ENCODE results near the gene FUOM.

Gene FUOM

DNA sequence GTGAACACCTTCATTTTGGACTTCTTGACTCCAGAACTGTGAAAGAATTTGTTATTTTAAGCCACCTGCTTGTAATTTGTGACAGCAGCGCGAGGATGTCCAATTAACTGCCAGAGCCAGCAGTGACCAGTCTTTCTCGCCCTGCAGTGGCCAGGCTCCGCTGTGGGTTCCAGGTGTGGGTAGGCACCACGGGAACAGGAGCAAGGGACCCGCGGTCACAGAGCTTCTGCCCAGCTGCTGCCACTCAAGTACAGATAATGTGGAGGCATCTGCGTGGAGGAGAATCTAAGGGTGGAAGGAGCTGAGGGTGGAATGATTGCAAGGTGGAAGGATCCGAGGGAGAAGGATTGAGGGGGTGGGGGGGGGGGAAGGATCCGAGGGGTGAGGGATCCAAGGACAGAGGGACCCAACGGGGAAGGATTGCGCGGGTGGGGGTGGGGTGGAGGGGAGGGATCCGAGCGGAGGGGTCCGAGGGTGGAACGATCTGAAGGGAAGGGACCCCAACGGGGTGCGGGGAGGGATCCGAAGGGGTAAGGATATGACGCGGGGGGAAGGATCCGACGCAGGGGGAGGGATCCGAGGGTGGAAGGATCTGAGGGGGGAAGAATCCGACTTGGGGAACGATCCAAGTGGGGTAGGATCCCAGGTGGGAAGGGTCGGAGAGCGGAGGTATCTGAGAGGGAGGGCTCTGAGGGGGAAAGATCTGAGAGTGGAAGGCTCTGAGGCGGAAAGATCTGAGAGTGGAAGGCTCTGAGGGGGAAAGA is 24.7 kb downstream of the FUOM start:
- H3K9me3 ChIP-seq (ENCODE audit: low read length), result no peaks in the 10 kb centered on the region
- H3K4me3 ChIP-seq (ENCODE audit: low read depth in 1 of 2, low read length in 2 of 2), result no peak overlapping the region
- no peak overlapping the region for H3K9ac ChIP-seq (ENCODE audit: low read length)
- peaks cover 13% of the 10 kb centered on the region for H3K4me1 ChIP-seq (ENCODE audit: insufficient read depth, low read length)
- no peaks in the 10 kb centered on the region for H3K36me3 ChIP-seq (ENCODE audit: insufficient read depth, low read length)
- peaks cover 50 to 83% of the 10 kb centered on the region in 2 donors for H3K27me3 ChIP-seq (ENCODE audit: control insufficient read depth in 1 of 2, insufficient read depth in 2 of 2, low read length in 2 of 2)
- H3K27ac ChIP-seq (ENCODE audit: low read depth, low read length), result no peak overlapping the region

DNA sequence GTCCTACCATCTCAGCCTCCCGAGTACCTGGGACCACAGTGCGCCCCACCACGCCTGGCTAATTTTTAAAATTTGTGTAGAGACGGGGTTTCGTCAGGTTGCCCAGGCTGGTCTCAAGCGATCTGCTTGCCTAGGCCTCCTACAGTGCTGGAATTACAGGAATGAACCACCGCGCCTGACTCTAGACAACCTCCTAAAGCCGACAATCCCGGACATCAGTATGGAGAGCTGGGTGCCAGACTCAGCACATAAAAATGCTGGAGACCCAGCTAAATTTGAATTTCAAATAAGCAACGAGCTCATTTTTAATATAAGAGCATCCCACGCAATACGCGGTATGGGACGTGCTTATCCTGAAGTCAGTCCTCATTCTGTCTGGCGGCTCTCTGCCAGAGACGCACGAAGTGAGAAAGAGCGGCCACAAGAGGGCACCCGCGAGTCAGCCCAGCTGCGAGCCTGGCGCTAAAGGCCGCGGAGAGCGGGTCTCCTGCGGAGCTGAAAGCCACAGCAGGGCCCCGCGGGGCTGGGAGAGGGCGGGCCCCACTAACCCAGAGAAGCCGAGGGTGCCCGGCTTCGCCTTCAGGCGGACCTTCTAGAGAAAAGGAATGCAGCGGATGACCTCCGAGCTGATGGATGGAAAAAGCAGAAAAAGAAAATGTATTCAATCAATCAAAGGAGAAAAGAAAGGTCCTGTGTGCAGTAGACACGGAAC is 28.2 kb downstream of the FUOM start:
- Histone ChIP-seq H3K9ac (ENCODE audit: low read length) (no peak overlapping the region), H3K36me3 (ENCODE audit: insufficient read depth, low read length) (no peaks in the 10 kb centered on the region), H3K9me3 (ENCODE audit: low read length) (no peaks in the 10 kb centered on the region), H3K27ac (ENCODE audit: low read depth, low read length) (no peak overlapping the region), H3K27me3 (ENCODE audit: control insufficient read depth in 1 of 2, insufficient read depth in 2 of 2, low read length in 2 of 2) (peaks cover 54 to 83% of the 10 kb centered on the region in 2 donors), H3K4me1 (ENCODE audit: insufficient read depth, low read length) (peaks cover 12% of the 10 kb centered on the region), H3K4me3 (ENCODE audit: low read depth in 1 of 2, low read length in 2 of 2) (peak overlapping the region; percentile 32 to 39)

DNA sequence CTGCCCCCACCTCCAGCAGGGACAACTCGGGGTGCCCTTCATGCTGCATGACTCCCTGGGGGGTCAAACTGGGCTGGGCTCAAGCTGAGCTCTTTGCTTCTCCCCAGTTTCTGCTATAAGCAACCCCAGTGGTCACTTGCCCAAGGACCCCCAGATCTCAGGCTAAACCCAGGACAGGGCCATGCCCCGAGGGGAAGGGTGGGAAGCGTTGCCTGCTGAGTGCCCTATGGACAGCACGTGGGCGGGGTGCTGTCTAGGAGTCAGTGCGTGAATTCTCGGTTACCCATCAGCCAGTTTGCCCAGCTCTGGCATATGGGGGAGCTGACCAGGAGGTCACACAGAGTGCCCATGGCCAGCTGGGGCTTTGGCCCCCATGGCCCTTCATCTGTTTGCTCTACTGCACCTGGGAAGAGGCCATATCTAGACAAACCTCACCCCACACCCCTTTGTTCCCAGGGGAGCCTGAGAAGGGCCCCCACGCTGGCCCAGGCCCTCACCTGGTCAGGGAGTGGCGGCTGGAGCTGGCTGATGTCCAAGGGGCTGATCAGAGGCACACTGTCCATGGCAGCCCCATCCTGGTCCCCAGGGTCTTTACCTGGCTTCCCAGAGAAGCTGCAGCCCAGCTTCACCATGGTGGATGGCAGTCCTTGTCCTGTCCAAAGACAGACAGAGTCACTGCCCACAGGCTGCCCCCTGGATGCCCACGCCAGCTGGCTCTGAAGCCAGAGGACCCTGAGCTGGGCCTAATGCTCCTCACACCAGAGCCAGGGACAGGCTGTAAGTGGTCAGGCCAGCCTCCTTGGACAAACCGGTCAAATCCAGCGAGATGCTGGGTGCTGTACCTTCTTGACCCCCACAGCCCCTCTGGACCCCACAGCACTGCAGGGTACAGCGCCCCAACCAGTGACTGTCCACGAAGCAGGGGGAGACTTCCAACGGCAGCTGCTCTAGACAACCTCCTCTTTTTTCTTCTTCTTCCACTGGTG is 29.2 kb downstream of the FUOM start:
- Histone ChIP-seq H3K27ac (ENCODE audit: low read depth, low read length) (no peak overlapping the region), H3K36me3 (ENCODE audit: insufficient read depth, low read length) (no peaks in the 10 kb centered on the region), H3K9me3 (ENCODE audit: low read length) (no peaks in the 10 kb centered on the region), H3K9ac (ENCODE audit: low read length) (no peak overlapping the region), H3K27me3 (ENCODE audit: control insufficient read depth in 1 of 2, insufficient read depth in 2 of 2, low read length in 2 of 2) (peaks cover 54 to 80% of the 10 kb centered on the region in 2 donors), H3K4me3 (ENCODE audit: low read depth in 1 of 2, low read length in 2 of 2) (no peak overlapping the region), H3K4me1 (ENCODE audit: insufficient read depth, low read length) (peaks cover 12% of the 10 kb centered on the region)

DNA sequence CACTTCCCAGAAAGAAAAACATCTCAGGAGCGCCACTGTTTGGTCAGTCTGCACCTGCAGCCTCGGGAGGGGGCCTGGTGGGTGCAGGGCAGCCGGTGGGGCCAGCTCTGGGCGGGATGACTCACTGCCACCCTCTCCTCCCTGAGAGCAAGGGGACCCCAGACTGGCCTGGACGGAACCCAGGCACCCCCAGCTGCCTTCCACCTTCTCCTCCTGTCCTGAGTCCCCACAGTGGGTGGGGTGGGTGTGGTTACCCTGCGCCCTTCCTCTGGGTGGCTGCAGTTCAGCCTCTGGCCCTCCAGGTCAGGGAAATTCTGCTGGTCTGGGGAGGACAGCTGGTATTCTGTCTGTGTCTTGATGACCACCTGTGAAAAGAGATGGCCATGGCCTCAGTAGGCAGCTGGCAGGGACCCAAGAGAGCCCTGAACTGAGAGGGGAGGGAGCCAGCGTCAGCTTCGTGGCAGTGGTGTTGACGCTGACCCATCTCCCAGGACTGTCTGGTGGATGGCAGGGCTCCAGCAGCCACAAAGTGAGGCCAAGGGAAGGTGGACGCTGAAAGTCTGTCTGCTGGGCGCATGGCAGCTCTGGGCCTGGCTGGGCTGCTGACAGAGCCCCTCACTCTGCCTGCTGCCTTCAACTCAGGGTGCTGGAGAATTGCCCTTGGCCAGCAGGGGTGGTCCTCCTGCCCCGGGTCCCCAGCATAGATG is 30.0 kb downstream of the FUOM start:
- peaks cover 53 to 78% of the 10 kb centered on the region in 2 donors for H3K27me3 ChIP-seq (ENCODE audit: control insufficient read depth in 1 of 2, insufficient read depth in 2 of 2, low read length in 2 of 2)

DNA sequence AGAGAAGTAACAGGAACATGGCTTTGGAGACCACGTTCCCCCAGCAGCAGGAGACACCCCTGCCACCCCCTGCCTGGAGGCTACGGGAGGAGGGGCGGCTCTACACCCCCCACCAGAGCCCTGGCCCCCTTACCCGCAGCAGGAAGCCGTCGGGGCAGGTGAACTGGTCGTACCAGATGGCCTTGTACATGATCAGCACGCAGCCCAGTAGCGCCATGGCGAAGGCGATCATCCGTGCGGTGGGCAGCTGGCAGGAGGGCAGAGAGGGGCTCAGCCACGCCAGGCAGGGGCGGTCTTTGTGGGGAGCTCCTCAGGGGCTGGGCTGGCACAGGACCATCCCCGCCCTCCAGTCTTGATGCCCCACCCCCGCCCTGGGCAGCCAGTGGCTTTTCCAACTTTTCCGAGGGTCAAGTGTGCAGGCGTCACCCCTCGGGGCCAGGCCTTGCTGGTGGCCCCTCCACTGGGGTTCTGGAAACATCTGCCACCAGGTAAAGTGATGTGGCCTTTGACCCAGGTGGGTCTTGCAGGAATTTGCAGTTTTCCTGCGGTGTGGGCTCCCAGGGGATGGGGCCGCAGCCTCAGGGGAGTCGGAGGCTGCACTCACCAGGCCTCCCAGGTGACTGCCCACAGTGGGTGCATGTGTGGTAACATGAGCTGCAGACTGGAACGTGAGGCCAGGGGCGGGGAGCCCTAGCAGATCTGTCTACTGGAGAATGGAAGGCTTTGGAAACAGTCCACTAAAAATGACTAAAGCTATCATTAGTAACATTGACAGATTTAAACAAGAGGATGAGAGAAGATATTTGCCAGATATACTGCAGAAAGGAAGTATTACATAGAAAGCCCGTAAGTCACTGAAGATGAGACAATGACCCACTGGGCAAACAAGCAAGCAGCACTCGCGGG is 30.8 kb downstream of the FUOM start:
- Histone ChIP-seq H3K4me1 (ENCODE audit: insufficient read depth, low read length) (peaks cover 12% of the 10 kb centered on the region), H3K27ac (ENCODE audit: low read depth, low read length) (no peak overlapping the region), H3K9ac (ENCODE audit: low read length) (no peak overlapping the region), H3K4me3 (ENCODE audit: low read depth in 1 of 2, low read length in 2 of 2) (no peak overlapping the region), H3K9me3 (ENCODE audit: low read length) (no peaks in the 10 kb centered on the region), H3K36me3 (ENCODE audit: insufficient read depth, low read length) (no peaks in the 10 kb centered on the region), H3K27me3 (ENCODE audit: control insufficient read depth in 1 of 2, insufficient read depth in 2 of 2, low read length in 2 of 2) (peaks cover 44 to 70% of the 10 kb centered on the region in 2 donors)

More for the DNA sequence above, 30.0 kb downstream of the FUOM start:
- H3K9ac ChIP-seq (ENCODE audit: low read length), result no peak overlapping the region
- no peak overlapping the region for H3K27ac ChIP-seq (ENCODE audit: low read depth, low read length)
- H3K36me3 ChIP-seq (ENCODE audit: insufficient read depth, low read length), result no peaks in the 10 kb centered on the region
- no peaks in the 10 kb centered on the region for H3K9me3 ChIP-seq (ENCODE audit: low read length)
- peaks cover 12% of the 10 kb centered on the region for H3K4me1 ChIP-seq (ENCODE audit: insufficient read depth, low read length)
- no peak overlapping the region for H3K4me3 ChIP-seq (ENCODE audit: low read depth in 1 of 2, low read length in 2 of 2)

DNA sequence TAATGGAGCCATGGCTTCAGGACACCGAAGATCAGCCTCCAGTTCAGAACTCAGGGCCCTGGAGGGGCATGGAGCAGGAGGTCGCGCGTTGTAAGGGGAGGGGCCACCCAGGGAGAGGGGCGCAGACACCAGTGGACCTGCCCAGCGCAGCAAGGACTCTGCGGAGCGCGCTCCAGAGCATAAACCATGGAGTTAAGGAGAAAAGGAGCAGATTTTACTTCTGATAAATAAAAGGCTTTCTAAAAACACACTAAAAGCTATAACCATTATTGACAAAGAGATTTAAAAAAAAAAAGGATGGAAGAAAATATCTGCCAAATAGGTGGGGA is 31.6 kb downstream of the FUOM start:
- H3K9me3 ChIP-seq (ENCODE audit: low read length), result no peaks in the 10 kb centered on the region
- no peaks in the 10 kb centered on the region for H3K36me3 ChIP-seq (ENCODE audit: insufficient read depth, low read length)
- H3K9ac ChIP-seq (ENCODE audit: low read length), result no peak overlapping the region
- H3K4me3 ChIP-seq (ENCODE audit: low read depth in 1 of 2, low read length in 2 of 2), result peak overlapping the region in 1 of 2 donors; percentile 26
- H3K27ac ChIP-seq (ENCODE audit: low read depth, low read length), result no peak overlapping the region
- H3K4me1 ChIP-seq (ENCODE audit: insufficient read depth, low read length), result peaks cover 12% of the 10 kb centered on the region
- peaks cover 40 to 62% of the 10 kb centered on the region in 2 donors for H3K27me3 ChIP-seq (ENCODE audit: control insufficient read depth in 1 of 2, insufficient read depth in 2 of 2, low read length in 2 of 2)

DNA sequence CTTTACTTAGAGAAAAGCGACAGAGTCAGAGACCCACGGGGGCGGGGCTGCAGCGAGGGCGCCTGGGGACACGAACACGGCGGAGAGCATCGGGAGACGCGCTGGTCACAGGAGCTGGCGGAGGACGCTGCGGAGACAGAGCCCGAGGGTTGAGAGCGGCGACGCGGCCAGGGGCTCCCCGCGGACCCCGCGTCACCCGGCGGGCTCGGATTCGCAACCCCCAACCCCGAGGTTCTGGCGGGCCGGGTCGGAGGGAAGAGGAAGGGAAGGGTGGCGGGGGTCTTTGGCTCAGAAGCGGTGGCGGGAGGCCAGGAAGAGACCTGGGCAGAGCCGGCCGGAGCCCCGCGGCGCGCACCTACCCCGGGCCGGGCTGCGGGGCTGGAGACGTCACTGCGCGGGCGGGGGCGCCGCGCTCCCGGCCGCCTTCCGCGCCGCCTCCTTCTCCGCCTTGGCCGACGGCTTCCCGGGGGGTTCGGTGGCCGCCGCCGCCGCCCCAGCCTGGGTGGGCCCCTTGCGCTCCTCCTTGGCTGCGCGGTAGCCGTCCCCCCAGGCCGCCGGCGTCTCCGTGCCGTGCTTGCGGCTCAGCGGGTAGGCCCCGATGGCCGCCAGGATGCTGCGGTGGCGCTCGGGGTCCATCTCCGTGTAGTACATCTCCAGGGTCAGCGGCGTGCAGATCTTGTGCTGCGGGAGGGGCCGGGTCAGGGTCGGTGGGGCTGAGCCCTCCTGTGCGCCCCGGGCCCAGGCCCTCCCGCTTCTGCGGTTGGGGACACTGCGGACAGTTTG is 32.2 kb downstream of the FUOM start:
- H3K36me3 ChIP-seq (ENCODE audit: insufficient read depth, low read length), result no peaks in the 10 kb centered on the region
- H3K4me3 ChIP-seq (ENCODE audit: low read depth in 1 of 2, low read length in 2 of 2), result peak overlapping the region in 1 of 2 donors; percentile 26
- H3K9me3 ChIP-seq (ENCODE audit: low read length), result no peaks in the 10 kb centered on the region
- no peak overlapping the region for H3K9ac ChIP-seq (ENCODE audit: low read length)
- peaks cover 12% of the 10 kb centered on the region for H3K4me1 ChIP-seq (ENCODE audit: insufficient read depth, low read length)
- no peak overlapping the region for H3K27ac ChIP-seq (ENCODE audit: low read depth, low read length)
- H3K27me3 ChIP-seq (ENCODE audit: control insufficient read depth in 1 of 2, insufficient read depth in 2 of 2, low read length in 2 of 2), result peaks cover 36 to 56% of the 10 kb centered on the region in 2 donors

DNA sequence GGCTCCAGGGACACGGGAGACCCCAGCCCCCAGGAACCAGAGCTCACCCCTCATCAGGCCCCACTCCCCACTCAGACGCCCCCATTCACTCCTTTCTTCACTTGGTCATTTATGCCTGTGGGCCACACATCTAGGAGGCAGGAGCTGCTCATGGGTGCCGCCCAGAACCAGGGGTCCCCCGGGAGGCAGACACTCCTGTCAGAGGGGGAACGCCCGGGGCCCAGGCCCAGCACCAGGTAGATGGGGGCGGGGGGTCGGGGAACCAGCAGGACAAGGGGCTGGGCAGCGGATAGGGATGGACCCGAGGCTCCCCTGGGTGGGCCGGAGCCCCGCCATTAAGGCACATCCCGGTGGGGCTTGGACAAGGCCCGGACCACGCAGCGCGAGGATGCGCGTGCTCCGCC is 33.0 kb downstream of the FUOM start:
- H3K9me3 ChIP-seq (ENCODE audit: low read length), result no peaks in the 10 kb centered on the region
- H3K27ac ChIP-seq (ENCODE audit: low read depth, low read length), result no peak overlapping the region
- H3K4me3 ChIP-seq (ENCODE audit: low read depth in 1 of 2, low read length in 2 of 2), result no peak overlapping the region
- H3K4me1 ChIP-seq (ENCODE audit: insufficient read depth, low read length), result peaks cover 11% of the 10 kb centered on the region
- peaks cover 36 to 52% of the 10 kb centered on the region in 2 donors for H3K27me3 ChIP-seq (ENCODE audit: control insufficient read depth in 1 of 2, insufficient read depth in 2 of 2, low read length in 2 of 2)
- no peak overlapping the region for H3K9ac ChIP-seq (ENCODE audit: low read length)
- H3K36me3 ChIP-seq (ENCODE audit: insufficient read depth, low read length), result no peaks in the 10 kb centered on the region

DNA sequence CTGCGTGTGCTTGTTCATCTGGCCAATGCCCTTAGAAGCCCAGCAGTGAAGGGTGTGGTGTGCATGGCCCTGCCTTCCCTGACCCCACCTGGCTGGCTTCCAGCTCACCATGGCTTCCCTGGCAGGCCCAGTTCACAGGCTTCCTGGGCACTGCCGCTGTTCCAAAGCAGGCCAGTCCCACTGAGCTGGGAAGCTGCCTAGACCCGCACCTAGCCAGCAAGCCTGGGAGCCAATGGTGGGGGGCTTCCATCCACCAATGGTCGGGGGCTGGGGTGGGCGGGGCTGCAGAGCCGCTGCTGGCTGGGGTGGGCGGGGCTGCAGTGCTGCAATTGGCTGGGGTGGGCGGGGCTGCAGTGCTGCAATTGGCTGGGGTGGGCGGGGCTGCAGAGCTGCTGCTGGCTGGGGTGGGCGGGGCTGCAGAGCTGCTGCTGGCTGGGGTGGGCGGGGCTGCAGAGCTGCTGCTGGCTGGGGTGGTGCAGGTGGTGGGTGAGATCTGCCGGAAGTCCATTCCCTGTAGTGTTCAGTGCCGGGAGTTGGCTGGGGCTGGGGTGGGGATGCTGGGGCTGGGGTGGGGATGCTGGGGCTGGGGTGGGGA is 33.5 kb downstream of the FUOM start:
- Histone ChIP-seq H3K4me1 (ENCODE audit: insufficient read depth, low read length) (peaks cover 6% of the 10 kb centered on the region), H3K36me3 (ENCODE audit: insufficient read depth, low read length) (no peaks in the 10 kb centered on the region), H3K27me3 (ENCODE audit: control insufficient read depth in 1 of 2, insufficient read depth in 2 of 2, low read length in 2 of 2) (peaks cover 33 to 51% of the 10 kb centered on the region in 2 donors)

More for the DNA sequence above, 33.5 kb downstream of the FUOM start:
- H3K9me3 ChIP-seq (ENCODE audit: low read length), result no peaks in the 10 kb centered on the region
- H3K9ac ChIP-seq (ENCODE audit: low read length), result no peak overlapping the region
- no peak overlapping the region for H3K4me3 ChIP-seq (ENCODE audit: low read depth in 1 of 2, low read length in 2 of 2)
- H3K27ac ChIP-seq (ENCODE audit: low read depth, low read length), result no peak overlapping the region
